HCT116 (cell line): ENCODE data around the gene LY86. TPM values are rescaled to one million over a fixed set of nuclear protein-coding genes. Genes with fewer than 3 reads are reported as not detected.

Experiments used
- ATAC-seq: fragments of 200-7000 bp; cut with Tn5 transposase; 2 replicates; pipeline ENCODE4 v1.9.1; 2020; ENCODE audit warnings: mild to moderate bottlenecking, moderate library complexity
- BruUV-seq: library from RNA; stranded (reverse); fragments of 400-500 nt; replicated peaks from 2 replicates; lab custom pipeline; 2021; lab: Mats Ljungman, UMichigan
- CTCF ChIA-PET: fragments of 300-600 bp; sonication (Branson Sonifier 250); formaldehyde crosslinking; loops from one replicate; lab custom pipeline; 2021; ENCODE audit warnings: antibody characterized with exemption; lab: Charles Lee
- POLR2A ChIA-PET: fragments of 300-600, 350-600 bp; sonication (Branson Sonifier 250); formaldehyde crosslinking; loops from one replicate; lab custom pipeline; 2021; ENCODE audit warnings: antibody characterized with exemption; lab: Charles Lee
- RAD21 ChIA-PET, 2 experiments: fragments of 300-600 bp; sonication (Branson Sonifier 250); formaldehyde crosslinking; loops; one replicate each; lab custom pipeline; 2023; ENCODE audit warnings: low total read pairs in 2 of 2; ENCODE audit not compliant: uncharacterized antibody in 2 of 2, unreplicated experiment in 2 of 2, low non-redundant PET in 1 of 2; lab: Charles Lee
- DNase-seq: peaks from one replicate; pipeline ENCODE4 v3.0.0-alpha.2; 2010; ENCODE audit warnings: low read depth, low spot score
- H2AFZ ChIP-seq: fragments of 200-600 bp; shearing (Covaris generic), sonication (generic); 2 replicates; pipeline ENCODE4 v1.6.1; 2017; ENCODE audit warnings: low read depth, mixed run types, mixed read lengths, antibody characterized with exemption, low read length; ENCODE audit not compliant: poor library complexity, severe bottlenecking
- H3K27ac ChIP-seq: 2 replicates; pipeline ENCODE4 v1.5.1; 2012; ENCODE audit warnings: low read depth, low read length
- H3K27me3 ChIP-seq: fragments of 200-600 bp; sonication (generic); 2 replicates; pipeline ENCODE4 v1.6.1; 2016; ENCODE audit warnings: mixed run types, low read length, mixed read lengths; ENCODE audit not compliant: insufficient read depth
- H3K36me3 ChIP-seq, 2 experiments: fragments of 200-500 bp in 1 of 2; fragments of 200-600 bp in 1 of 2; sonication (Bioruptor generic) in 1 of 2; sonication (generic) in 1 of 2; 2 replicates each; pipeline versions ENCODE4 v1.5.1 to v1.6.1; 2014 to 2016; ENCODE audit warnings: low read length in 2 of 2, inconsistent platforms in 1 of 2, mixed read lengths in 1 of 2, mixed run types in 1 of 2; ENCODE audit not compliant: insufficient read depth in 2 of 2, control insufficient read depth in 1 of 2
- H3K4me1 ChIP-seq, 2 experiments: fragments of 200-600 bp in 1 of 2; sonication (generic) in 1 of 2; 2 replicates each; pipeline versions ENCODE4 v1.5.1 to v1.6.1; 2012 to 2017; ENCODE audit warnings: low read length in 2 of 2, inconsistent platforms in 1 of 2, mild to moderate bottlenecking in 1 of 2, mixed read lengths in 1 of 2, mixed run types in 1 of 2, moderate library complexity in 1 of 2; ENCODE audit not compliant: insufficient read depth in 2 of 2, control insufficient read depth in 1 of 2
- H3K4me2 ChIP-seq: fragments of 200-600 bp; sonication (generic); 2 replicates; pipeline ENCODE4 v1.6.1; 2017; ENCODE audit warnings: mixed run types, low read length, mixed read lengths
- H3K4me3 ChIP-seq, 2 experiments: fragments of 200-600 bp in 1 of 2; sonication (generic) in 1 of 2; replicated peaks in 1 of 2; 2 replicates each; pipeline ENCODE4 v1.5.1; 2011 to 2016; ENCODE audit warnings: low read length in 2 of 2, control low read depth in 1 of 2, low read depth in 1 of 2, mild to moderate bottlenecking in 1 of 2, mixed read lengths in 1 of 2, mixed run types in 1 of 2
- H3K79me2 ChIP-seq: fragments of 200-600 bp; sonication (generic); 2 replicates; pipeline ENCODE4 v1.6.1; 2017; ENCODE audit warnings: mild to moderate bottlenecking, mixed run types, low read length, moderate library complexity, mixed read lengths; ENCODE audit not compliant: insufficient read depth
- H3K9ac ChIP-seq: fragments of 200-600 bp; sonication (generic); 2 replicates; pipeline ENCODE4 v1.6.1; 2016; ENCODE audit warnings: low read length, mixed read lengths
- H3K9me2 ChIP-seq: fragments of 200-600 bp; sonication (generic), shearing (Covaris generic); 2 replicates; pipeline ENCODE4 v1.6.1; 2017; ENCODE audit warnings: mixed run types, mild to moderate bottlenecking, moderate library complexity; ENCODE audit not compliant: insufficient read depth
- H3K9me3 ChIP-seq, 2 experiments: fragments of 200-500 bp in 1 of 2; fragments of 200-600 bp in 1 of 2; sonication (Bioruptor generic) in 1 of 2; sonication (generic) in 1 of 2; 2 replicates each; pipeline ENCODE4 v1.6.1; 2014 to 2017; ENCODE audit warnings: low read length in 2 of 2, mixed read lengths in 2 of 2, inconsistent platforms in 1 of 2, low read depth in 1 of 2, mild to moderate bottlenecking in 1 of 2, mixed run types in 1 of 2, moderate library complexity in 1 of 2; ENCODE audit not compliant: control insufficient read depth in 1 of 2, insufficient read depth in 1 of 2
- H4K20me1 ChIP-seq: fragments of 200-600 bp; sonication (generic), shearing (Covaris generic); 2 replicates; pipeline ENCODE4 v1.6.1; 2017; ENCODE audit warnings: mixed run types, mild to moderate bottlenecking, moderate library complexity; ENCODE audit not compliant: insufficient read depth
- ATF3 ChIP-seq: IDR thresholded peaks from 2 replicates; pipeline ENCODE4 v1.6.1; 2012
- CEBPB ChIP-seq: IDR thresholded peaks from 2 replicates; pipeline ENCODE4 v1.6.1; 2012; ENCODE audit warnings: low read depth
- EGR1 ChIP-seq: IDR thresholded peaks from 2 replicates; pipeline ENCODE4 v1.6.1; 2012; ENCODE audit warnings: low read depth
- ELF1 ChIP-seq: IDR thresholded peaks from 2 replicates; pipeline ENCODE4 v1.6.1; 2012; ENCODE audit warnings: low read depth, borderline replicate concordance
- EZH2 ChIP-seq: fragments of 200-600 bp; sonication (generic); IDR thresholded peaks from 2 replicates; pipeline ENCODE4 v1.6.1; 2017; ENCODE audit warnings: antibody characterized with exemption, mixed run types
- POLR2A ChIP-seq: IDR thresholded peaks from 2 replicates; pipeline ENCODE4 v1.7.0; 2011; ENCODE audit warnings: borderline replicate concordance; ENCODE audit not compliant: insufficient read depth, insufficient read length; ENCODE audit errors: extremely low read depth
- POLR2AphosphoS5 ChIP-seq: IDR thresholded peaks from 2 replicates; pipeline ENCODE4 v1.6.1; 2011; ENCODE audit warnings: mild to moderate bottlenecking, low read depth, low read length, moderate library complexity
- SIN3A ChIP-seq: IDR thresholded peaks from 2 replicates; pipeline ENCODE4 v1.6.1; 2012; ENCODE audit warnings: low read depth
- ZFX ChIP-seq: fragments of 450-650 bp; IDR thresholded peaks from 2 replicates; pipeline ENCODE4 v1.6.1; 2017
- intact Hi-C: fragments of 100-400 bp; cut with micrococcal nuclease; formaldehyde crosslinking; loops from 2 replicates; pipeline ENCODE4 v1.10.0; 2022
- total RNA-seq: library from RNA; stranded (reverse); gene quantifications from one replicate; pipeline ENCODE4 v1.2.1, GENCODE V29; 2021; ENCODE audit not compliant: unreplicated experiment
- TF ChIP-seq, protein P1 (sequence below): IDR thresholded peaks from 2 replicates; pipeline ENCODE4 v1.6.1; 2012
- TF ChIP-seq, protein P2 (sequence below), 3 experiments: fragments of 200-600 bp in 1 of 3; sonication (generic) in 1 of 3; IDR thresholded peaks in 2 of 3; conservative IDR thresholded peaks in 1 of 3; 2 replicates each; pipeline ENCODE4 v1.5.1; 2012 to 2017; ENCODE audit warnings: low read depth in 2 of 3, low read length in 2 of 3, antibody characterized with exemption in 1 of 3, borderline replicate concordance in 1 of 3, control low read depth in 1 of 3, mild to moderate bottlenecking in 1 of 3, mixed read lengths in 1 of 3, mixed run types in 1 of 3, moderate library complexity in 1 of 3; ENCODE audit not compliant: insufficient read depth in 1 of 3

Gene LY86
- total RNA-seq, 1 experiment from 2014 or later: not detected

GRCh38 chr6:6619021-6619794, 30.7 kb downstream of the LY86 start:
- H4K20me1 ChIP-seq: no peaks in the 10 kb centered on the region
- H3K9me2 ChIP-seq: no peaks in the 10 kb centered on the region
- H3K27ac ChIP-seq: no peak overlapping the region
- no peak for TF ChIP-seq ZFX
- TF ChIP-seq EZH2: no peak
- no peak for TF ChIP-seq EGR1
- no peak for TF ChIP-seq POLR2AphosphoS5
- TF ChIP-seq CEBPB: no peak
- TF ChIP-seq ATF3: no peak
- no peak for TF ChIP-seq SIN3A
- no peak for TF ChIP-seq POLR2A
- TF ChIP-seq, protein P1, sequence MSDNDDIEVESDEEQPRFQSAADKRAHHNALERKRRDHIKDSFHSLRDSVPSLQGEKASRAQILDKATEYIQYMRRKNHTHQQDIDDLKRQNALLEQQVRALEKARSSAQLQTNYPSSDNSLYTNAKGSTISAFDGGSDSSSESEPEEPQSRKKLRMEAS: no peak
- TF ChIP-seq ELF1: no peak
- TF ChIP-seq, protein P2, sequence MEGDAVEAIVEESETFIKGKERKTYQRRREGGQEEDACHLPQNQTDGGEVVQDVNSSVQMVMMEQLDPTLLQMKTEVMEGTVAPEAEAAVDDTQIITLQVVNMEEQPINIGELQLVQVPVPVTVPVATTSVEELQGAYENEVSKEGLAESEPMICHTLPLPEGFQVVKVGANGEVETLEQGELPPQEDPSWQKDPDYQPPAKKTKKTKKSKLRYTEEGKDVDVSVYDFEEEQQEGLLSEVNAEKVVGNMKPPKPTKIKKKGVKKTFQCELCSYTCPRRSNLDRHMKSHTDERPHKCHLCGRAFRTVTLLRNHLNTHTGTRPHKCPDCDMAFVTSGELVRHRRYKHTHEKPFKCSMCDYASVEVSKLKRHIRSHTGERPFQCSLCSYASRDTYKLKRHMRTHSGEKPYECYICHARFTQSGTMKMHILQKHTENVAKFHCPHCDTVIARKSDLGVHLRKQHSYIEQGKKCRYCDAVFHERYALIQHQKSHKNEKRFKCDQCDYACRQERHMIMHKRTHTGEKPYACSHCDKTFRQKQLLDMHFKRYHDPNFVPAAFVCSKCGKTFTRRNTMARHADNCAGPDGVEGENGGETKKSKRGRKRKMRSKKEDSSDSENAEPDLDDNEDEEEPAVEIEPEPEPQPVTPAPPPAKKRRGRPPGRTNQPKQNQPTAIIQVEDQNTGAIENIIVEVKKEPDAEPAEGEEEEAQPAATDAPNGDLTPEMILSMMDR (IDR thresholded peaks at IDR 0.05 in 2 of 3, conservative IDR thresholded peaks at IDR 0.05 in 1 of 3; ENCODE audit: borderline replicate concordance in 1 of 3, insufficient read depth in 1 of 3, low read depth in 2 of 3, low read length in 2 of 3): no peak
- POLR2A ChIA-PET: no interaction called here
- DNase-seq (no peak), ATAC-seq (no peak)
- no peak overlapping the region for H2AFZ ChIP-seq
- intact Hi-C loops: no loop called here
- H3K79me2 ChIP-seq: no peaks in the 10 kb centered on the region
- peaks cover 27% of the 10 kb centered on the region for H3K27me3 ChIP-seq
- H3K36me3 ChIP-seq: no peaks in the 10 kb centered on the region
- H3K4me2 ChIP-seq: no peak overlapping the region
- no TSS peak for BruUV-seq
- H3K9ac ChIP-seq: no peak overlapping the region
- CTCF ChIA-PET: no interaction called here
- H3K9me3 ChIP-seq: no peaks in the 10 kb centered on the region
- H3K4me1 ChIP-seq: no peaks in the 10 kb centered on the region
- RAD21 ChIA-PET: no interaction called here
- H3K4me3 ChIP-seq: no peak overlapping the region
